K562 (cell line): ENCODE measurements around the gene DUS1L. TPM values are rescaled to one million over a fixed set of nuclear protein-coding genes. Genes with fewer than 3 reads are reported as not detected.

Experiments
- ATAC-seq: fragments of 200-7000 bp; cut with Tn5 transposase; 3 replicates; pipeline ENCODE4 v1.9.1; 2020; ENCODE audit warnings: moderate library complexity
- BruUV-seq: library from RNA; stranded (reverse); fragments of 400-500 nt; replicated peaks from 2 replicates; lab custom pipeline; 2021; lab: Mats Ljungman, UMichigan
- CTCF ChIA-PET: fragments of 300-600 bp; formaldehyde crosslinking; extraction: SDS; loops from one replicate; lab custom pipeline; 2021; ENCODE audit warnings: low intra/inter-chr PET ratio; lab: Yijun Ruan, JAX
- POLR2A ChIA-PET: fragments of 300-600, 350-650 bp; sonication (Branson Sonifier 250); formaldehyde crosslinking; extraction: SDS; loops from one replicate; lab custom pipeline; 2021; ENCODE audit warnings: antibody characterized with exemption, inconsistent platforms; lab: Yijun Ruan, JAX
- DNase-seq, 4 experiments: peaks; one replicate each; pipeline versions ENCODE4 v3.0.0 to v3.0.0-alpha.2; 2011 to 2018; ENCODE audit warnings: low spot score in 3 of 4, mixed read lengths in 3 of 4; ENCODE audit errors: extremely low read depth in 1 of 4
- FAIRE-seq: peaks from 2 replicates; lab custom pipeline; 2011; peaks lifted over from hg19 to GRCh38; lab: Jason Lieb, UNC
- H2AFZ ChIP-seq: 2 replicates; pipeline ENCODE4 v1.6.0; 2011; ENCODE audit warnings: low read depth, low read length, control low read depth, inconsistent platforms
- H3K27ac ChIP-seq: fragments of 200-600 bp; 3 replicates; pipeline ENCODE4 v1.8.0; 2011; ENCODE audit warnings: low read depth, mild to moderate bottlenecking, control low read depth, inconsistent platforms, low read length, moderate library complexity, mixed read lengths; ENCODE audit errors: extremely low read depth
- H3K27me3 ChIP-seq, 2 experiments: fragments of 300-600 bp in 1 of 2; 2 replicates in 1 of 2; 3 replicates in 1 of 2; pipeline versions ENCODE4 v1.6.0 to v1.8.0; 2011; ENCODE audit warnings: inconsistent platforms in 2 of 2, low read length in 2 of 2, mild to moderate bottlenecking in 1 of 2, mixed read lengths in 1 of 2, moderate library complexity in 1 of 2; ENCODE audit not compliant: control insufficient read depth in 2 of 2, insufficient read depth in 2 of 2
- H3K36me3 ChIP-seq: fragments of 300-600 bp; 3 replicates; pipeline ENCODE4 v1.8.0; 2011; ENCODE audit warnings: mild to moderate bottlenecking, low read length, inconsistent platforms; ENCODE audit not compliant: control insufficient read depth, insufficient read depth
- H3K4me1 ChIP-seq, 2 experiments: fragments of 200-600 bp in 1 of 2; replicated peaks in 1 of 2; 2 replicates in 1 of 2; 3 replicates in 1 of 2; pipeline versions ENCODE4 v1.5.1 to v1.8.0; 2011; ENCODE audit warnings: inconsistent platforms in 2 of 2, low read length in 2 of 2, mild to moderate bottlenecking in 1 of 2, mixed read lengths in 1 of 2, moderate library complexity in 1 of 2; ENCODE audit not compliant: control insufficient read depth in 2 of 2, insufficient read depth in 2 of 2
- H3K4me2 ChIP-seq: 2 replicates; pipeline ENCODE4 v1.6.1; 2011; ENCODE audit warnings: low read length, control low read depth, inconsistent platforms, mixed read lengths; ENCODE audit not compliant: insufficient read depth
- H3K4me3 ChIP-seq: fragments of 200-600 bp; sonication (generic), shearing (Covaris generic); 2 replicates; pipeline ENCODE4 v1.5.1; 2016; ENCODE audit warnings: control low read depth, inconsistent platforms
- H3K79me2 ChIP-seq: fragments of 200-600 bp; 3 replicates; pipeline ENCODE4 v1.8.0; 2011; ENCODE audit warnings: low read length, inconsistent platforms; ENCODE audit not compliant: control insufficient read depth, insufficient read depth
- H3K9ac ChIP-seq, 2 experiments: 2 replicates each; pipeline versions ENCODE4 v1.6.0 to v1.6.1; 2011; ENCODE audit warnings: low read depth in 2 of 2, low read length in 2 of 2, control low read depth in 1 of 2, inconsistent platforms in 1 of 2, mild to moderate bottlenecking in 1 of 2, mixed read lengths in 1 of 2; ENCODE audit not compliant: insufficient read depth in 1 of 2
- H3K9me1 ChIP-seq: one replicate; pipeline ENCODE4 v1.6.0; 2011; ENCODE audit warnings: inconsistent platforms, mild to moderate bottlenecking, low read length, moderate library complexity; ENCODE audit not compliant: control insufficient read depth, insufficient read depth
- H3K9me3 ChIP-seq: replicated peaks from 2 replicates; pipeline ENCODE4 v1.5.1; 2011; ENCODE audit warnings: low read depth, low read length, inconsistent platforms; ENCODE audit not compliant: control insufficient read depth, insufficient read depth
- H4K20me1 ChIP-seq: replicated peaks from 2 replicates; pipeline ENCODE4 v1.6.1; 2011; ENCODE audit warnings: low read length, inconsistent platforms, mixed read lengths; ENCODE audit not compliant: control insufficient read depth, insufficient read depth
- DNMT1 ChIP-seq: fragments of 450-650 bp; IDR thresholded peaks from 2 replicates; pipeline ENCODE4 v1.6.1; 2016; ENCODE audit warnings: antibody characterized with exemption, mild to moderate bottlenecking
- POLR2G ChIP-seq: fragments of 200-400 bp; formaldehyde crosslinking; IDR thresholded peaks from 2 replicates; pipeline ENCODE4 v1.6.1; 2017; ENCODE audit warnings: low read depth, mild to moderate bottlenecking, antibody characterized with exemption, low read length, moderate library complexity
- WGBS: fragments of 100-300 bp; shearing (Covaris generic); methylation state at CpG from one replicate; pipeline ENCODE4 v1.1.6; 2016; ENCODE audit warnings: low coverage, mixed read lengths; ENCODE audit not compliant: insufficient coverage; ENCODE audit errors: missing lambda C conversion rate; 5-methylcytosine and 5-hydroxymethylcytosine counted together
- in situ Hi-C: fragments of 300-500 bp; cut with MboI; formaldehyde crosslinking; loops from 4 replicates; pipeline ENCODE4 v1.15.0; 2018; ENCODE audit warnings: inconsistent platforms, mixed read lengths
- intact Hi-C: fragments of 100-400 bp; cut with micrococcal nuclease; formaldehyde crosslinking; loops from 2 replicates; pipeline ENCODE4 v1.14.2; 2022
- polyA plus RNA-seq, 8 experiments: library from polyadenylated mRNA; depleted of rRNA in 4 of 8; stranded (reverse) in 5 of 8; unstranded in 3 of 8; fragments of >200 nt; fragmentation: Nextera tagmentation in 2 of 8; fragmentation: Illumina TruSeq in 1 of 8; extraction: Ambion mirVana in 2 of 8; extraction: Trizol in 1 of 8; gene quantifications; 2 replicates each; pipeline versions ENCODE4 v1.2.1 to v1.2.3, GENCODE V29; 2011 to 2014; ENCODE audit warnings: inconsistent platforms in 1 of 8, missing spikeins in 1 of 8
- total RNA-seq, 7 experiments: library from RNA; depleted of rRNA in 6 of 7; stranded (reverse); fragments of >200 nt in 6 of 7; fragmentation: Illumina TruSeq in 2 of 7; extraction: Trizol in 2 of 7; gene quantifications; 2 replicates each; pipeline versions ENCODE4 v1.2.1 to v1.2.3, GENCODE V29; 2011 to 2021; ENCODE audit warnings: low replicate concordance in 1 of 7

The DUS1L gene
- total and polyA plus RNA-seq, 9 of the 15 experiments (the other 6 are each of a cell fraction or from before 2014, with no cell fraction given) = 7.8 to 210 (median 83.9) TPM

GRCh38 chr17:82058230-82058854 is 7.3 kb downstream of the DUS1L start:
- DNase-seq = no peak
- no peak overlapping the region for H3K4me3 ChIP-seq
- H3K9me1 ChIP-seq = no peaks in the 10 kb centered on the region
- FAIRE-seq = no peak
- no peak overlapping the region for H3K27ac ChIP-seq
- no TSS peak for BruUV-seq
- 96% methylated on average over 9 of the region's 17 CpGs for WGBS
- peaks cover 0 to 90% of the 10 kb centered on the region in 2 experiments; a peak in 2 of 5 replicates for H3K4me1 ChIP-seq
- H3K9me3 ChIP-seq = no peaks in the 10 kb centered on the region
- ATAC-seq = no peak
- CTCF ChIA-PET = no interaction called here
- no peak overlapping the region for H2AFZ ChIP-seq
- peak; percentile 65 for TF ChIP-seq POLR2G
- TF ChIP-seq DNMT1 = no peak
- H4K20me1 ChIP-seq = peaks cover 7% of the 10 kb centered on the region
- no peak overlapping the region; a peak in 1 of 4 replicates for H3K9ac ChIP-seq
- intact Hi-C loops = no loop called here
- H3K79me2 ChIP-seq = peaks cover 3% of the 10 kb centered on the region; the same call in 2 of the 3 replicates
- POLR2A ChIA-PET = interaction anchor here (1.8 kb wide), 1 partner anchor 24 kb away, joined by 4 read pairs; no protein-coding TSS in a partner anchor
- H3K36me3 ChIP-seq = peaks cover 98% of the 10 kb centered on the region; the same call in 2 of the 3 replicates
- in situ Hi-C loops = no loop called here
- no peak overlapping the region for H3K4me2 ChIP-seq
- H3K27me3 ChIP-seq = no peaks in the 10 kb centered on the region
